GM18858 (cell line): ENCODE results near the gene SHMT1.

Experiments used
- ATAC-seq: cut with Tn5 transposase; IDR thresholded peaks from one replicate; pipeline ENCODE4 v1.9.1; 2021; ENCODE audit not compliant: unreplicated experiment

The SHMT1 gene

GRCh38 chr17:18291718-18292540 is 71.4 kb downstream of the SHMT1 start:
- ATAC-seq, result no peak

DNA sequence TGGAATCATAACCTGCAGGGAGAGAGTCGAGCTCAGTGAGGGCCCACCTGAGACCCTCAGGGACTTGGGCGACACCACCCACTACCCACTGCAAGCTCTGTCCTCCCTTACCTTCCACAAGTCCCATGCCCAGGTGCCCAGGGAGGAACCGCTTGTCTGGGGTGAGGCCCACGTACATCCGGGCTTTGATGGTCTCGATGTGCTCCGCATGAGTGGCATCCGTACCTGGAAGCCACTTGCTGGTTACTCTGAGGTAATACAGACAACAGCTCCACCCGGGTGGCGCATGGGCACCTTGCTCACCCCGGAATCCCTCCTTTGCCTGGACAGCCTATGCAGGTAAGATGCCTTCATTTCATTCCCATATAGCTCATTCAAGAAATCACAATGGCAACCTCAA is 78.1 kb downstream of the SHMT1 start:
- no peak for ATAC-seq

DNA sequence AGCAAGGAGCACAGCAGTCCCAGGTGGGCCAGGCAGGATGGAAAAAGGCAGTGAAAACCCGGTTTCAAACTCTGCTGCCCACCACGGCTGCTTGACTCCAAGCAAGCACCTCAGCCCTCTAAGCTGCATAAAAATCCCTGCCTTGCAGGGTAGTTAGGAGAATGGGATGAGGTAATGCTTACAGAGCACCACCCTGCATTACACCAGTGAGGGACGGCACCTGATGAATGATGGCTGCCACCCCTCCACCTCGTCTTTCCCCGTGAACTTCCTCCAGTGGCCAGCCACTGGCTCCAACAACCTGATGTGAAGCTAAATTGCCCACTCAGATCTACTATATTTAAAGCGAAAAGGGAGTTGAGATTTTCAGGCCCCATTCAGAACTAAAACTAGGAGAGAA is 81.6 kb downstream of the SHMT1 start:
- ATAC-seq, result no peak

DNA sequence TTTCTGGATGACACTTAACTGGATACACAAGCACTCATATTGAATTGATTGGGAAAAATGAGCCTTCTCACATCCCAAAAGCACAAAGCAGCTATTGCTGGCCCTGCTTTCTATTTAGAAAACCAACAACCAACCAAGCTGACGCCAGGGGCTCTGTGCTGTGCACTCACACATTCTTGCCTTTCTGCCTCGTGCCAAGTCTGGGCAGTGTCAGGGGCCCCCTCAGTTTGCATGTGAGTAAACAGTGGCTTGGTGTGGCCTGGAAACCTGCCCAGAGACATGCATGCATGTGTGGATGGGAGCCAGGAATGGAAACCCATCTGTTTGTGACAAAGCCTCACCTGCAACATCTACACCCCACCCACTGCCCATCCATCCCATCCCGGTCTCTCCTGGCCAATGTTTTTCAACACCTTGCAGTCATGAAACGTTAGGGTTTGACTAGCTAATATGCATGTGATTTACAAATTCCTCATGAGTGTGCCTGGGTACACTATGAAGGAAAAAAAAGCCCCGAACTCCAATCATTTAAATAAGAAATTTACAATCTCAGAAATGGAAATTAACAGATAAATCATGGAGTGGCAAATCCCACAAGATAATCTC is 82.5 kb downstream of the SHMT1 start:
- ATAC-seq, result no peak

DNA sequence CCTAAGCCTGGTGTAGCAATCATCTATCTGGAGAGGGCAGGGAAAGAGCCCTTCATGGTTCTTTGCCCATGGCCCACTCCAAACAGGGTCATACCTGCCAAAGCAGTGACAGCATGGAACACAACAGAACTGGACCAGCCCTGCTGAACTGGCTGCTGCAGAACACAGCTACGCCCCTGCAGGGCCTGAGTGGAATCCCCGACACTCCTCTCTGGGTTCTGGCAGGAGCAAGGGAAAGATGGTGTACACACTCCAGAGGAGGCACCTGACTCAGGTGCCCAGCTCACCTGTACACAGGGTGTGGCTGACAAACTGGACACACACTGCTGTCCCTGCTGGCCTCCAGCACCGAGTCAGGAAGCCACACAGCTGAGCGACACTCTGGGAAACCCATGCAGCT is 83.1 kb downstream of the SHMT1 start:
- ATAC-seq, result no peak

- ATAC-seq, result no peak
These were observed 84.5 kb downstream of the SHMT1 start for GRCh38 chr17:18278867-18279266.
